Esophagus squamous epithelium (tissue), 5 donors: ENCODE measurements around the gene EVL. TPM values are rescaled to one million over a fixed set of nuclear protein-coding genes. Genes with fewer than 3 reads are reported as not detected.

Source experiments
- DNase-seq: peaks from one replicate; lab custom pipeline; 2025; lab: John Stamatoyannopoulos, UW
- H3K27ac ChIP-seq, 4 donors: fragments of 200-600 bp; sonication (generic); one replicate each; pipeline ENCODE4 v1.5.1; 2016 to 2019; ENCODE audit warnings: mild to moderate bottlenecking in 1 of 4
- H3K27me3 ChIP-seq, 4 donors: fragments of 200-600 bp; sonication (generic); 1 replicate in 3 of 4; 2 replicates in 1 of 4; pipeline versions ENCODE4 v1.5.1 to v1.6.0; 2017 to 2021; ENCODE audit warnings: antibody characterized with exemption in 1 of 4
- H3K36me3 ChIP-seq, 3 donors: fragments of 200-600 bp; sonication (generic); one replicate each; pipeline ENCODE4 v1.5.1; 2016 to 2019
- H3K4me1 ChIP-seq, 3 donors: fragments of 200-600 bp; sonication (generic); one replicate each; pipeline ENCODE4 v1.5.1; 2017 to 2019
- H3K4me3 ChIP-seq, 4 donors: fragments of 200-600 bp; sonication (generic); 1 replicate in 3 of 4; 2 replicates in 1 of 4; pipeline ENCODE4 v1.5.1; 2016 to 2019; ENCODE audit warnings: mild to moderate bottlenecking in 2 of 4, moderate library complexity in 1 of 4
- H3K9me3 ChIP-seq, 3 donors: fragments of 200-600 bp; sonication (generic); one replicate each; pipeline ENCODE4 v1.5.1; 2016 to 2019
- CTCF ChIP-seq, 6 experiments: fragments of 450-650 bp in 4 of 6; fragments of 200-600 bp in 2 of 6; sonication (generic) in 2 of 6; IDR thresholded peaks; one replicate each; pipeline ENCODE4 v1.5.1; 2016 to 2019; ENCODE audit warnings: antibody characterized with exemption in 6 of 6, mild to moderate bottlenecking in 4 of 6, moderate library complexity in 4 of 6
- POLR2A ChIP-seq, 4 donors: fragments of 450-650 bp; IDR thresholded peaks; one replicate each; pipeline ENCODE4 v1.6.1; 2017; ENCODE audit warnings: antibody characterized with exemption in 4 of 4, mild to moderate bottlenecking in 4 of 4, moderate library complexity in 3 of 4
- WGBS, 2 donors: methylation state at CpG; one replicate each; pipeline ENCODE4 v1.1.5; 2018; 5-methylcytosine and 5-hydroxymethylcytosine counted together
- intact Hi-C: fragments of 100-400 bp; cut with DNase I; formaldehyde crosslinking; loops from one replicate; pipeline ENCODE4 v1.15.0; 2022
- total RNA-seq, 4 donors: library from RNA; depleted of rRNA; stranded (reverse); fragments of >200 nt; gene quantifications; one replicate each; pipeline ENCODE4 v1.1.0, GENCODE V29; 2016
- donor health status: DM: yes; HTN: yes; CAD: no.

The EVL gene
- total RNA-seq, 4 donors from 2014 or later: 20.0 to 61.2 (median 25.8) TPM

DNA sequence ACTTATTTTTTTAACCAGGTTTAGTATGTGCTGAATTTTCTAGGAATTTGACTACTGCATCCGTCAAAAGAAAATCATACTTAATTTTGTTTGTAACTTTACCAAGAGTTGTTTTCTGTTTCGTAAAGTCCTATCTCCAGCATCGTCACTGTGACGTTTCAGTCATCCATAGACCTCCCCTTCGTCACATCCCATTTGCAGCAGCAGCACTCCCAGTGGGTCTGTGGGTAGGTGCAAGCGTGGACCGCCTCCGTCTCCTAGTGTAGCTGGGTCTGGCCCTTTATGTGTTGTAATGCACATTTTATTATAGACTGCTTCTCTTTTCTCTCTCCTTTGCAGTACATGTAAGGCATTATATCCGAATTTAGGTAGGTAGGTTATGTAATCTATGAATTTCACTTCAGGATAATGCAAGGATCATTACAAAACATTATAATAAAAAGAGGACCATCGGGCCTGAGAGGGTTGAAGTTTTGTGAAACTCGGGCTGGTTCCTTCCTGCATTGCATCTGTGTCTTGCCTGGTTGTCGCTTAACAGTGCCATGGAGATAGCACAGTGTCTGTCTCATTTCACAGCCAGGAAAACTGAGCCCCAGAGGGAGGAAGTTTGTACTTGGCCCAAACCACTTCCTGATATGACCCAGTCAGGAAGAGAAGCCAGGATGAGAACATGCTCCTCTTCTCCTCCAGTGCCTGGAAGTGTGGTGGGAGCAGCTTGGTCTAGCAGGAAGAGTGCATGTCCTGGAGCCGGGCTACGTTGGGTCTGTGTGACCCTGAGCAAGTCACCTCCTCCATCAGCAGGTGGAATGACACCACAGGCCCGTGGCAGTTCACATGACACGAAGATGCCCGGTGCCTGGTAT is 41.3 kb downstream of the EVL start:
- peak overlapping the region in 3 of 4 donors; percentile 17 to 70 (median 29) for H3K27ac ChIP-seq
- DNase-seq: no peak
- no peaks in the 10 kb centered on the region for H3K27me3 ChIP-seq
- no peaks in the 10 kb centered on the region for H3K9me3 ChIP-seq
- TF ChIP-seq CTCF (IDR thresholded peaks at IDR 0.05) (no peak), POLR2A (IDR thresholded peaks at IDR 0.05) (no peak)
- H3K4me3 ChIP-seq: no peak overlapping the region
- peaks cover 20 to 76% (median 62%) of the 10 kb centered on the region in 3 donors for H3K4me1 ChIP-seq
- H3K36me3 ChIP-seq: peaks cover 0 to 16% (median 0%) of the 10 kb centered on the region in 3 donors
- 78 to 83% methylated on average over 17 of the region's 17 CpGs for WGBS, 2 donors
- intact Hi-C loops: loop anchor here (5.0 to 10.0 kb wide), 2 partner anchors 52 to 124 kb away; no protein-coding TSS in a partner anchor

DNA sequence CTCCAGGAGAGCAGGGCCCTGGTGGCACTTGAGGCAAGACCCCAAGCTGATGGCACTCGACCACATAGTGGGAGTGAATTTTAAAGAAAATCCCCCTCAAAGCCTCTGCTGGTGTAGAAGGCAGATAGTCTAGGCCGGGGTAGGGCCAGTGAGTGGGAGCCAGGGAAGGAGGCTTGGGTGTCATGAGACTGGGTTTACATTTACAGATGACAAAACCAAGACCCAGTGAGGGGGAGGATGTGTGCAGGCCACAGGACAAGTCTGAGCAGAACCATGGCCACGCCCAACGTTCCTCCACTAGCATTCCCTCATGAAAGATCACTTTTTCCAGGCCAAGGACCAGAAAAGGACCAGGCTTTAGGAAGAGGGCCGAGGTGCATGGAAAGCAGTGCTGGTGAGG is 42.0 kb downstream of the EVL start:
- Histone ChIP-seq H3K9me3 (no peaks in the 10 kb centered on the region), H3K36me3 (peaks cover 0 to 16% (median 0%) of the 10 kb centered on the region in 3 donors), H3K4me3 (no peak overlapping the region), H3K4me1 (peaks cover 20 to 69% (median 62%) of the 10 kb centered on the region in 3 donors), H3K27ac (peak overlapping the region in 3 of 4 donors; percentile 17 to 70 (median 29)), H3K27me3 (no peaks in the 10 kb centered on the region)
- TF ChIP-seq CTCF (IDR thresholded peaks at IDR 0.05) (no peak), POLR2A (IDR thresholded peaks at IDR 0.05) (no peak)
- DNase-seq: no peak
- 45 to 71% methylated on average over 3 to 5 of the region's 5 CpGs for WGBS, 2 donors
- intact Hi-C loops: loop anchor here (5.0 to 10.0 kb wide), 2 partner anchors 52 to 125 kb away; no protein-coding TSS in a partner anchor

DNA sequence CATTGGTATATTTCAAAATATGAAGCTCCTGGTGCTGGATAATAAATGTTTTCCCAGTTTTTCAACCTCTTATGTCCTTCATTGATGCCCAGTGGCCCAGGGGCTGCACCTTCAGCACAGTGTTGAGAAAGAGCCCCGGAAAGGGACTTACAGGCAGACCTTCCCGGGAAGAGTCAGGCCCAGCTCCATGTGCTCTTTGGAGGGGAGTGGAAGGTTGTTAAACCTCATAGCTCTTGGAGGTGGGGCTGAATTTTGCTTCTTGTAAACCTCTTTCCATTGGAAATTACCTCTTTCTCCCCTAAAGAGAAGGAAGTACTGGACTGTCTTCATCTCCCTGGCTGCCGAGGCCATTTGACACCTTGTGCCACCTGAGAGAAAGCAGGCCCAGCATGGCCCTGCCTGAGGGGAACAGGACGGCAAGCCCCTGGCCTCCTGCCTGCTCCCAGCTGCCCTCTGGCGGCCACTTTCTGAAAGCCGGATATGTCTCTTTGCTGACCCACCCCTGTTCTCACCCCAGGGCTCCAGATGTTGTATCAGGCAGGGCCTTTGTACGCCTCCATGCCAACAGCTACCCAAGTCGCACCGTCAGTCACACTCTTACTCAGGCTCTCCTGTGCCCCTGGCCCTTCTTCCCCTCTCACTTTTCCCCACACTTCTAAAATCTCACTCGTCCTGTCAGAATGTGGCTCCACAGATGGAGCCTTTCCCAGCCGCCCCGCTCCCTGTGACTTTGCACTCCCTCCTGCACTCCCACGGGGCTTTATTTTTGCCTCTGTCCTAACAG is 43.0 kb downstream of the EVL start:
- DNase-seq: peak; percentile 25
- Histone ChIP-seq H3K27me3 (no peaks in the 10 kb centered on the region), H3K27ac (peak overlapping the region; percentile 1 to 70 (median 29)), H3K4me3 (no peak overlapping the region), H3K4me1 (peaks cover 20 to 59% (median 54%) of the 10 kb centered on the region in 3 donors), H3K36me3 (peaks cover 0 to 16% (median 0%) of the 10 kb centered on the region in 3 donors), H3K9me3 (no peaks in the 10 kb centered on the region)
- intact Hi-C loops: loop anchor here (5.0 to 10.0 kb wide), 2 partner anchors 53 to 126 kb away; no protein-coding TSS in a partner anchor
- 31 to 33% methylated on average over 10 to 11 of the region's 13 CpGs for WGBS, 2 donors
- TF ChIP-seq CTCF (IDR thresholded peaks at IDR 0.05): peak; percentile 57 to 93 (median 86)
- no peak for TF ChIP-seq POLR2A (IDR thresholded peaks at IDR 0.05)

DNA sequence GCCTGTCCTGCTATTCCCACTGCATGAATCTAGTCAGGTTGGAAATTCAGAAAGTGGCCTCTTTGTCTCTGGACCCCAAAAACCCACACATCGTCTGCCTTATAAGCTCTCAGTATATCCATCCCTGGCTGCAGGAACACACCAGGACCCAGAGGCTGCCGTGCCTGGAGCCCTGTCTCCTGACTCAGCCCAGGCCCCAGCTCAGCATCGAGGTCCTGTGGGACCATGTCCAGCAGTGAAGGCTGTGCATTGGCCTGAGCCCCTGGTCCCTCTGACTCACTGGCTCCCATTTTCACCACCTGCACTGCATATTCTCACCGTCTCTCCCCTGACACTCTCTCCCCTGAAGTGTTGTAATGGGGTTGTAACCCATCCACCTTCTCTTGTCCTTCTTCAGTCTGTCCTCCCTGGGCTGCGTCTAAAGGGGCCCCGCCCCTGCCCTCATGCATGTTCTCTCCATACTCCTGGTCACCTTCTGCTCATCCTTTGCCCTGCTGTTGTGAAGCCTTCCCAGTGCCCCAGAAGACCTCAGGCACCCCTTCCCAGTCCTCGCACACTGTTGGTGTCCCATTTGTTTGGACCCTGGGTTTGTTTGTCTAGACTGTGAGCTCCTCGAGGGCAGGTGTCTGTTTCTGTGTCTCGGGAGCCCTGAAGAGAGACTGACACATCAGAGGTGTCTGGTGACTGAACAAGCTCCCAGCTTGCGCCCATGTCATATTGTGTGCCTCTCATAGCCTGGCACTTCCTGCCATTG is 43.8 kb downstream of the EVL start:
- no peak for TF ChIP-seq POLR2A (IDR thresholded peaks at IDR 0.05)
- TF ChIP-seq CTCF (IDR thresholded peaks at IDR 0.05): no peak
- intact Hi-C loops: loop anchor here (5.0 to 10.0 kb wide), 2 partner anchors 54 to 127 kb away; no protein-coding TSS in a partner anchor

More for the DNA sequence above, 43.8 kb downstream of the EVL start:
- H3K36me3 ChIP-seq: peaks cover 0 to 16% (median 0%) of the 10 kb centered on the region in 3 donors
- peaks cover 20 to 55% (median 46%) of the 10 kb centered on the region in 3 donors for H3K4me1 ChIP-seq
- peak overlapping the region in 3 of 4 donors; percentile 1 to 70 (median 52) for H3K27ac ChIP-seq
- no peak overlapping the region for H3K4me3 ChIP-seq
- 76 to 84% methylated on average over 8 to 9 of the region's 10 CpGs for WGBS, 2 donors
- no peaks in the 10 kb centered on the region for H3K9me3 ChIP-seq
- no peak for DNase-seq
- no peaks in the 10 kb centered on the region for H3K27me3 ChIP-seq
